ENCODE measurements around the gene ABCC8. TPM values are rescaled to one million over a fixed set of nuclear protein-coding genes. Genes with fewer than 3 reads are reported as not detected.

The ABCC8 gene
- total and polyA plus RNA-seq, 2 donors (not counting 3 experiments of a cell fraction or from before 2014, with no cell fraction given): not detected

- ChIA-PET CTCF (interaction anchor here (0.8 to 1.2 kb wide), 2 partner anchors 115 to 317 kb away, joined by 3 read pairs; no protein-coding TSS in a partner anchor), POLR2A (no interaction called here)
Observed at GRCh38 chr11:17413414-17414316, 63.0 kb downstream of the ABCC8 start.

GRCh38 chr11:17412488-17413180 lies 64.0 kb downstream of the ABCC8 start:
- ChIA-PET POLR2A (no interaction called here), CTCF (interaction anchor here (0.8 to 1.2 kb wide), 2 partner anchors 10 to 116 kb away, joined by 3 read pairs; no protein-coding TSS in a partner anchor)
- Histone ChIP-seq H3K27me3 (ENCODE audit: control insufficient read depth in 2 of 2, insufficient read depth in 2 of 2, low read length in 2 of 2) (no peaks in the 10 kb centered on the region), H3K27ac (ENCODE audit: insufficient read depth, low read depth, low read length) (no peak overlapping the region), H3K4me1 (ENCODE audit: control insufficient read depth, extremely low read depth, insufficient read depth, low read length) (no peaks in the 10 kb centered on the region), H3K79me2 (ENCODE audit: control insufficient read depth, insufficient read depth, low read length) (no peaks in the 10 kb centered on the region), H3K4me2 (ENCODE audit: insufficient read depth, low read length) (no peak overlapping the region), H3K9me3 (replicated peaks; ENCODE audit: control insufficient read depth, insufficient read depth, low read length) (no peaks in the 10 kb centered on the region), H2AFZ (ENCODE audit: low read depth, low read length) (no peak overlapping the region), H3K9ac (replicated peaks; ENCODE audit: extremely low read depth, insufficient read depth, low read length) (no peak overlapping the region), H3K4me3 (replicated peaks in 1 of 3; ENCODE audit: insufficient read depth in 1 of 3, low read depth in 1 of 3, low read length in 3 of 3) (no peak overlapping the region), H3K9me1 (replicated peaks; ENCODE audit: control insufficient read depth, extremely low read depth, insufficient read depth, low read length) (no peaks in the 10 kb centered on the region), H4K20me1 (replicated peaks; ENCODE audit: control insufficient read depth, extremely low read depth, insufficient read depth, low read length) (no peaks in the 10 kb centered on the region), H3K36me3 (ENCODE audit: control insufficient read depth in 2 of 2, extremely low read depth in 1 of 2, insufficient read depth in 2 of 2, low read length in 2 of 2) (no peaks in the 10 kb centered on the region)
- FAIRE-seq (no peak), DNase-seq (ENCODE audit: low read depth, low spot score) (no peak)
- dilution Hi-C loops (cut with MboI; ENCODE audit: extremely low pct_ligation_motif_present, low sequenced_read_pairs): no loop called here
- intact Hi-C loops (cut with micrococcal nuclease): no loop called here
- no TSS peak for BruUV-seq (replicated peaks)
- TF ChIP-seq EZH2 (IDR thresholded peaks at IDR 0.05; ENCODE audit: borderline replicate concordance, low read depth, low read length, severe bottlenecking): no peak
- no peak for TF ChIP-seq MYC (IDR thresholded peaks at IDR 0.05; ENCODE audit: low read depth, low read length)
- no peak for TF ChIP-seq JUN (IDR thresholded peaks at IDR 0.05; ENCODE audit: borderline replicate concordance, insufficient read depth, insufficient read length, low read depth)
- no peak for TF ChIP-seq POLR2A (IDR thresholded peaks at IDR 0.05; ENCODE audit: low read depth, low read length)
- no peak for TF ChIP-seq MAX (IDR thresholded peaks at IDR 0.05; ENCODE audit: insufficient read depth, insufficient read length)
- TF ChIP-seq CTCF (IDR thresholded peaks at IDR 0.05; ENCODE audit: extremely low read depth in 1 of 2, insufficient read depth in 1 of 2, low read depth in 1 of 2, low read length in 2 of 2): no peak
- TF ChIP-seq GATA2 (IDR thresholded peaks at IDR 0.05; ENCODE audit: insufficient read depth, insufficient read length, low read depth, low read length): no peak
- no peak for TF ChIP-seq FOS (IDR thresholded peaks at IDR 0.05; ENCODE audit: borderline replicate concordance, insufficient read depth, low read length)
- TF ChIP-seq POLR2AphosphoS5 (IDR thresholded peaks at IDR 0.05; ENCODE audit: insufficient read depth, low read depth, low read length): no peak

More at GRCh38 chr11:17413414-17414316, 63.0 kb downstream of the ABCC8 start:
- no peak for FAIRE-seq
- Histone ChIP-seq H3K4me2 (ENCODE audit: insufficient read depth, low read length) (no peak overlapping the region), H3K36me3 (ENCODE audit: control insufficient read depth in 2 of 2, extremely low read depth in 1 of 2, insufficient read depth in 2 of 2, low read length in 2 of 2) (no peaks in the 10 kb centered on the region), H3K9me1 (replicated peaks; ENCODE audit: control insufficient read depth, extremely low read depth, insufficient read depth, low read length) (no peaks in the 10 kb centered on the region), H3K79me2 (ENCODE audit: control insufficient read depth, insufficient read depth, low read length) (no peaks in the 10 kb centered on the region), H2AFZ (ENCODE audit: low read depth, low read length) (no peak overlapping the region), H3K9ac (replicated peaks; ENCODE audit: extremely low read depth, insufficient read depth, low read length) (no peak overlapping the region), H3K9me3 (replicated peaks; ENCODE audit: control insufficient read depth, insufficient read depth, low read length) (no peaks in the 10 kb centered on the region), H3K4me1 (ENCODE audit: control insufficient read depth, extremely low read depth, insufficient read depth, low read length) (no peaks in the 10 kb centered on the region), H3K27ac (ENCODE audit: insufficient read depth, low read depth, low read length) (no peak overlapping the region), H3K4me3 (replicated peaks in 1 of 3; ENCODE audit: insufficient read depth in 1 of 3, low read depth in 1 of 3, low read length in 3 of 3) (no peak overlapping the region), H4K20me1 (replicated peaks; ENCODE audit: control insufficient read depth, extremely low read depth, insufficient read depth, low read length) (no peaks in the 10 kb centered on the region), H3K27me3 (ENCODE audit: control insufficient read depth in 2 of 2, insufficient read depth in 2 of 2, low read length in 2 of 2) (peaks cover 0 to 2% of the 10 kb centered on the region in 2 experiments)
- BruUV-seq (replicated peaks): no TSS peak
- no peak for DNase-seq (ENCODE audit: low read depth, low spot score)
- intact Hi-C loops (cut with micrococcal nuclease) (no loop called here), dilution Hi-C loops (cut with MboI; ENCODE audit: extremely low pct_ligation_motif_present, low sequenced_read_pairs) (no loop called here)
- TF ChIP-seq GATA2 (IDR thresholded peaks at IDR 0.05; ENCODE audit: insufficient read depth, insufficient read length, low read depth, low read length) (no peak), POLR2A (IDR thresholded peaks at IDR 0.05; ENCODE audit: low read depth, low read length) (no peak)

All from endothelial cell of umbilical vein (primary cell).